Endothelial cell of umbilical vein (primary cell): ENCODE measurements around the gene PLAC8L1. TPM values are rescaled to one million over a fixed set of nuclear protein-coding genes. Genes with fewer than 3 reads are reported as not detected.

ENCODE experiments used
- BruUV-seq: library from RNA; stranded (reverse); fragments of 400-500 nt; replicated peaks from 2 replicates; lab custom pipeline; 2021; lab: Mats Ljungman, UMichigan
- CTCF ChIA-PET: fragments of 300-600, 350-600 bp; sonication (Branson Sonifier 250); formaldehyde crosslinking; loops from one replicate; lab custom pipeline; 2021; ENCODE audit warnings: antibody characterized with exemption, inconsistent platforms; lab: Charles Lee
- POLR2A ChIA-PET: fragments of 300-600, 350-600 bp; sonication (Branson Sonifier 250); formaldehyde crosslinking; loops from one replicate; lab custom pipeline; 2021; ENCODE audit warnings: antibody characterized with exemption, inconsistent platforms; lab: Charles Lee
- DNase-seq: peaks from one replicate; pipeline ENCODE4 v3.0.0-alpha.2; 2011; ENCODE audit warnings: low read depth, low spot score
- FAIRE-seq: peaks from 2 replicates; lab custom pipeline; 2011; peaks lifted over from hg19 to GRCh38; lab: Jason Lieb, UNC
- H2AFZ ChIP-seq: 2 replicates; pipeline ENCODE4 v1.6.0; 2012; ENCODE audit warnings: low read depth, low read length, control low read depth, inconsistent platforms
- H3K27ac ChIP-seq: 2 replicates; pipeline ENCODE4 v1.5.1; 2011; ENCODE audit warnings: low read depth, mild to moderate bottlenecking, control low read depth, low read length, moderate library complexity; ENCODE audit not compliant: insufficient read depth
- H3K27me3 ChIP-seq, 2 experiments: 2 replicates each; pipeline versions ENCODE4 v1.6.0 to v1.6.1; 2011; ENCODE audit warnings: low read length in 2 of 2, mixed read lengths in 1 of 2; ENCODE audit not compliant: control insufficient read depth in 2 of 2, insufficient read depth in 2 of 2
- H3K36me3 ChIP-seq, 2 experiments: 2 replicates in 1 of 2; 3 replicates in 1 of 2; pipeline ENCODE4 v1.5.1; 2011; ENCODE audit warnings: low read length in 2 of 2, mild to moderate bottlenecking in 1 of 2, moderate library complexity in 1 of 2; ENCODE audit not compliant: control insufficient read depth in 2 of 2, insufficient read depth in 2 of 2; ENCODE audit errors: extremely low read depth in 1 of 2
- H3K4me1 ChIP-seq: 3 replicates; pipeline ENCODE4 v1.5.1; 2011; ENCODE audit warnings: mild to moderate bottlenecking, low read length; ENCODE audit not compliant: control insufficient read depth, insufficient read depth; ENCODE audit errors: extremely low read depth
- H3K4me2 ChIP-seq: 2 replicates; pipeline ENCODE4 v1.6.1; 2011; ENCODE audit warnings: low read length, control low read depth, mixed read lengths; ENCODE audit not compliant: insufficient read depth
- H3K4me3 ChIP-seq, 3 experiments: fragments of 200-600 bp in 1 of 3; sonication (generic), shearing (Covaris generic) in 1 of 3; replicated peaks in 1 of 3; 2 replicates each; pipeline ENCODE4 v1.5.1; 2011 to 2016; ENCODE audit warnings: control low read depth in 3 of 3, low read length in 3 of 3, mild to moderate bottlenecking in 2 of 3, inconsistent platforms in 1 of 3, low read depth in 1 of 3, moderate library complexity in 1 of 3; ENCODE audit not compliant: insufficient read depth in 1 of 3
- H3K79me2 ChIP-seq: 2 replicates; pipeline ENCODE4 v1.6.0; 2012; ENCODE audit warnings: low read length, inconsistent platforms; ENCODE audit not compliant: control insufficient read depth, insufficient read depth
- H3K9ac ChIP-seq: replicated peaks from 2 replicates; pipeline ENCODE3; 2011; ENCODE audit warnings: low read length, control low read depth; ENCODE audit not compliant: insufficient read depth; ENCODE audit errors: extremely low read depth
- H3K9me1 ChIP-seq: replicated peaks from 3 replicates; pipeline ENCODE4 v1.6.0; 2011; ENCODE audit warnings: mild to moderate bottlenecking, low read length; ENCODE audit not compliant: control insufficient read depth, insufficient read depth; ENCODE audit errors: extremely low read depth
- H3K9me3 ChIP-seq: replicated peaks from 2 replicates; pipeline ENCODE4 v1.5.1; 2012; ENCODE audit warnings: low read length, inconsistent platforms; ENCODE audit not compliant: control insufficient read depth, insufficient read depth
- H4K20me1 ChIP-seq: replicated peaks from 2 replicates; pipeline ENCODE3; 2011; ENCODE audit warnings: mild to moderate bottlenecking, low read length; ENCODE audit not compliant: control insufficient read depth, insufficient read depth; ENCODE audit errors: extremely low read depth
- CTCF ChIP-seq, 2 donors: IDR thresholded peaks; 1 replicate in 1 of 2; 2 replicates in 1 of 2; pipeline ENCODE4 v1.5.1; 2011; ENCODE audit warnings: low read length in 2 of 2, mild to moderate bottlenecking in 2 of 2, moderate library complexity in 2 of 2, control low read depth in 1 of 2, inconsistent platforms in 1 of 2, low read depth in 1 of 2; ENCODE audit not compliant: insufficient read depth in 1 of 2; ENCODE audit errors: extremely low read depth in 1 of 2
- EZH2 ChIP-seq: IDR thresholded peaks from 2 replicates; pipeline ENCODE4 v1.6.1; 2012; ENCODE audit warnings: borderline replicate concordance, low read depth, mild to moderate bottlenecking, moderate library complexity, low read length, inconsistent platforms; ENCODE audit not compliant: severe bottlenecking
- FOS ChIP-seq: IDR thresholded peaks from 2 replicates; pipeline ENCODE4 v1.6.1; 2011; ENCODE audit warnings: mild to moderate bottlenecking, low read length, moderate library complexity, borderline replicate concordance; ENCODE audit not compliant: insufficient read depth
- GATA2 ChIP-seq: IDR thresholded peaks from 2 replicates; pipeline ENCODE4 v1.7.0; 2011; ENCODE audit warnings: low read depth, mild to moderate bottlenecking, moderate library complexity, mixed read lengths, low read length; ENCODE audit not compliant: insufficient read length, insufficient read depth
- JUN ChIP-seq: IDR thresholded peaks from 2 replicates; pipeline ENCODE4 v1.6.1; 2011; ENCODE audit warnings: borderline replicate concordance, low read depth; ENCODE audit not compliant: insufficient read length, insufficient read depth
- MAX ChIP-seq: IDR thresholded peaks from 2 replicates; pipeline ENCODE4 v1.6.1; 2011; ENCODE audit not compliant: insufficient read depth, insufficient read length
- MYC ChIP-seq: IDR thresholded peaks from one replicate; pipeline ENCODE4 v1.6.1; 2011; ENCODE audit warnings: mild to moderate bottlenecking, low read depth, low read length
- POLR2A ChIP-seq: IDR thresholded peaks from 2 replicates; pipeline ENCODE4 v1.6.1; 2012; ENCODE audit warnings: low read depth, mild to moderate bottlenecking, control low read depth, low read length
- POLR2AphosphoS5 ChIP-seq: IDR thresholded peaks from 2 replicates; pipeline ENCODE4 v1.6.1; 2012; ENCODE audit warnings: low read depth, mild to moderate bottlenecking, control low read depth, low read length, moderate library complexity; ENCODE audit not compliant: insufficient read depth
- dilution Hi-C: fragments of 300-500 bp; cut with MboI; formaldehyde crosslinking; loops from one replicate; pipeline ENCODE4 v1.15.0; 2019; ENCODE audit warnings: low sequenced_read_pairs; ENCODE audit not compliant: extremely low pct_ligation_motif_present
- intact Hi-C: fragments of 100-400 bp; cut with micrococcal nuclease; formaldehyde crosslinking; loops from one replicate; pipeline ENCODE4 v1.10.0; 2022
- polyA plus RNA-seq, 4 experiments: library from polyadenylated mRNA; depleted of rRNA in 3 of 4; stranded (reverse) in 3 of 4; unstranded in 1 of 4; fragments of >200 nt; gene quantifications; 2 replicates each; pipeline versions ENCODE4 v1.2.1 to v1.2.3, GENCODE V29; 2011 to 2012; ENCODE audit warnings: missing spikeins in 1 of 4
- total RNA-seq: library from RNA; stranded (reverse); gene quantifications from 2 replicates; pipeline ENCODE4 v1.2.3, GENCODE V29; 2021

PLAC8L1 gene
- total and polyA plus RNA-seq, 2 donors (not counting 3 experiments of a cell fraction or from before 2014, with no cell fraction given) = 0.80 to 0.99 TPM

DNA sequence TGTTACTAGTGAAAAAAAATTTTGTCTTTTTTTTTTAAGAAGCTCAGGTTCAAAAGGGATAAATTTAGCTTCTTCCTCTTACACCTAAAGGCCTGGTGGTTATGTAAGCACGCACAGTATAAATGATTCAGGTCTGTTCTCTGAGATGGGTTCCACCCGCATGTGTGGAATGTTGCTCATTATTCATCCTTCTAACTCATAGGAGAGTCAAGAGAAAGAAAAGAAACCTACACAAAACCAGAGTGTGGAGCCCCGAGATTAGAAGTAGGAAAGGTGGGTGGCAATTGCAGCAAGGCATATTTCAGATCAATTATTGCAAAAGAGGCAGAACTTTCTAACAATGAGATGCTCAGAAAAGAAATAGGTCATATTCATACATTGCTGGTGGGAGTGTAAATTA, 13.5 kb downstream of the PLAC8L1 start:
- H3K4me2 ChIP-seq = no peak overlapping the region
- no peak for FAIRE-seq
- H4K20me1 ChIP-seq = no peaks in the 10 kb centered on the region
- ChIA-PET POLR2A (no interaction called here), CTCF (interaction anchor here (0.9 kb wide), 1 partner anchor 10 kb away, joined by 4 read pairs; no protein-coding TSS in a partner anchor)
- TF ChIP-seq POLR2AphosphoS5 (no peak), JUN (no peak), FOS (no peak), MAX (no peak), POLR2A (no peak), CTCF (IDR thresholded peaks at IDR 0.05; ENCODE audit: extremely low read depth in 1 of 2, insufficient read depth in 1 of 2, low read depth in 1 of 2, low read length in 2 of 2) (no peak), MYC (no peak), EZH2 (no peak), GATA2 (no peak)
- H3K9ac ChIP-seq = no peak overlapping the region
- BruUV-seq = no TSS peak
- no peaks in the 10 kb centered on the region for H3K4me1 ChIP-seq
- intact Hi-C loops (no loop called here), dilution Hi-C loops (no loop called here)
- no peak for DNase-seq
- H3K4me3 ChIP-seq = no peak overlapping the region
- no peaks in the 10 kb centered on the region for H3K79me2 ChIP-seq
- H3K9me3 ChIP-seq = no peaks in the 10 kb centered on the region
- no peaks in the 10 kb centered on the region for H3K27me3 ChIP-seq
- H3K36me3 ChIP-seq = no peaks in the 10 kb centered on the region
- H3K27ac ChIP-seq = no peak overlapping the region
- no peaks in the 10 kb centered on the region for H3K9me1 ChIP-seq
- no peak overlapping the region for H2AFZ ChIP-seq
